Activated CD8-positive, alpha-beta T cell treated with anti-CD3 and anti-CD28 coated beads, Interleukin-2, amount 10 ng/mL, durations not matched to agents 7 days and 5 days (primary cell): ENCODE measurements around the gene ZNF462. TPM values are rescaled to one million over a fixed set of nuclear protein-coding genes. Genes with fewer than 3 reads are reported as not detected.

Experiments
- ATAC-seq: fragments of 150-1000 bp; cut with Tn5 transposase; one replicate; pipeline ENCODE4 v1.10.0; 2021; ENCODE audit warnings: moderate library complexity
- CTCF ChIA-PET: fragments of 350-600 bp; sonication (Branson Sonifier 250); formaldehyde crosslinking; loops from one replicate; lab custom pipeline; 2021; ENCODE audit warnings: antibody characterized with exemption; lab: Charles Lee
- POLR2A ChIA-PET: fragments of 350-600 bp; sonication (Branson Sonifier 250); formaldehyde crosslinking; loops from one replicate; lab custom pipeline; 2021; ENCODE audit warnings: antibody characterized with exemption; lab: Charles Lee
- DNase-seq: peaks from one replicate; pipeline ENCODE4 v3.0.0-alpha.2; 2020
- H3K27ac Mint-ChIP-seq: one replicate; pipeline ENCODE4 v1.8.0; 2021; ENCODE audit warnings: mild to moderate bottlenecking, mixed read lengths
- H3K27me3 Mint-ChIP-seq: one replicate; pipeline ENCODE4 v1.8.0; 2021; ENCODE audit warnings: low read depth, mixed read lengths
- H3K36me3 Mint-ChIP-seq: one replicate; pipeline ENCODE4 v1.8.0; 2021; ENCODE audit warnings: low read depth, mixed read lengths
- H3K4me1 Mint-ChIP-seq: one replicate; pipeline ENCODE4 v1.8.0; 2021; ENCODE audit warnings: low read depth, mixed read lengths
- H3K4me3 Mint-ChIP-seq: one replicate; pipeline ENCODE4 v1.8.0; 2021; ENCODE audit warnings: mild to moderate bottlenecking, mixed read lengths
- H3K9me3 Mint-ChIP-seq: one replicate; pipeline ENCODE4 v1.8.0; 2022; ENCODE audit warnings: mixed read lengths; ENCODE audit not compliant: insufficient read depth
- total RNA-seq, 2 experiments: library from RNA; stranded (reverse); gene quantifications; one replicate each; pipeline ENCODE4 v1.2.3, GENCODE V29; 2021

ZNF462 gene
- total RNA-seq, 2 experiments from 2014 or later: not detected

DNA sequence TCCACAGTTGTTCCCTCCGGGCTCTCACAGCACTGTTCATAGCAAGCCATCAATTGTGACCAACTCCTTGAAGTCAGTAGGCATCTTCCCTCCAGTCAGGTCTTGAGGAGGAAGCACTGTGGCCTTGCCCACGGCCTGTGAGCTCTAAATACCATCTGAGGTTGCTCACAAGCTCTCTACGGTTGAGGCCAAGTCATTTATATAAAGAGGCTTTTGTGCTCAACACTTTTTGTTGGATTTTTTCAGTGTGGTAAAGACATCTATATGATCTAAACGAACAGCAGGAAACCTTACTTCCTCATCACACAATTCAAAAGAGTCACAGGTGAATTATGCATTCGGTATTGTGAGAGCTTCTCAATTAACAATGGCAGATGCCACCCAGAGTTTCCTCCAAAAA lies 97.3 kb downstream of the ZNF462 start:
- Mint-ChIP-seq H3K4me1 (peaks cover 19% of the 10 kb centered on the region), H3K4me3 (no peak overlapping the region), H3K9me3 (no peaks in the 10 kb centered on the region), H3K36me3 (no peaks in the 10 kb centered on the region), H3K27me3 (no peaks in the 10 kb centered on the region), H3K27ac (no peak overlapping the region)
- no peak for DNase-seq
- POLR2A ChIA-PET: no interaction called here
- no peak for ATAC-seq
- CTCF ChIA-PET: no interaction called here

DNA sequence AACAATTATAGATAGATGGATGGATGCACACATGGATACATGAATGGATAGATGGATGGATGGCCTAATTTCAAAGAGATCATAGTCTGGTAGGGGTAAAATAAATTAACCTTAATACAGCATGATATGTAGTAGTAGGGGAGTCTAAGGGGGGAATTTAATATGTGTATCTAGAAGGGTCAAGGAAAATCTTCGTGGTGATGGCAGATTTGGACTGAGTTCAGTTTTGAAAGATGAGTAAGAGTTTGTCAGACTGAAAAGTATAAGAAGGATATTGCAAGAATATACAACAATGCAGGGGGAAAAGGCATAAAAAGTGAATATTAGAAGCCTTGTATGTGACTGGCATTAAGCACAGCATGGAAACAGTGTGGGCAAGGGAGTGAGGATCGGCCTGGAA lies 98.7 kb downstream of the ZNF462 start:
- ChIA-PET POLR2A (no interaction called here), CTCF (no interaction called here)
- Mint-ChIP-seq H3K27me3 (no peaks in the 10 kb centered on the region), H3K36me3 (no peaks in the 10 kb centered on the region), H3K27ac (no peak overlapping the region), H3K4me1 (peaks cover 19% of the 10 kb centered on the region), H3K9me3 (no peaks in the 10 kb centered on the region), H3K4me3 (no peak overlapping the region)
- no peak for DNase-seq
- no peak for ATAC-seq

DNA sequence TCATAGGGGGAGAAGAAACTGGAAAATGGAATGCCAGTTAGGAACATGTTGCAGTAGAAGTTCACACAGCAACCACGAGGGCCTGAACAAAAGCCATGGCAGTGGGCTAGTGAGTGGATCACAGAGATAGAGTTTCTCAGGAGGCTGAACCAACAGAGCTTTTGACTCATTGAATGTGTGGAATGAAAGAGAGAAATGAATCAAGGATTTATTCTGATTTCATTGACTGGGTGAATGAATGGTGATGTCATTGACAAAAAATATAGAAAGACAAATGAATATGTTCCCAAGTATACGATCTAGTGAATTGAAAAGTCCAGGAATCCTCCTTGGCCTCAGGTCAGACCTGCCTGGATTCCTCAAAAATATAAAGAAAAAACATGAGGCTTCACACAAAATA lies 99.2 kb downstream of the ZNF462 start:
- no peaks in the 10 kb centered on the region for H3K27me3 Mint-ChIP-seq
- no peak overlapping the region for H3K4me3 Mint-ChIP-seq
- no peak for DNase-seq
- H3K4me1 Mint-ChIP-seq: peaks cover 19% of the 10 kb centered on the region
- no peak overlapping the region for H3K27ac Mint-ChIP-seq
- no peak for ATAC-seq
- POLR2A ChIA-PET: no interaction called here
- no peaks in the 10 kb centered on the region for H3K36me3 Mint-ChIP-seq
- H3K9me3 Mint-ChIP-seq: no peaks in the 10 kb centered on the region
- CTCF ChIA-PET: no interaction called here

DNA sequence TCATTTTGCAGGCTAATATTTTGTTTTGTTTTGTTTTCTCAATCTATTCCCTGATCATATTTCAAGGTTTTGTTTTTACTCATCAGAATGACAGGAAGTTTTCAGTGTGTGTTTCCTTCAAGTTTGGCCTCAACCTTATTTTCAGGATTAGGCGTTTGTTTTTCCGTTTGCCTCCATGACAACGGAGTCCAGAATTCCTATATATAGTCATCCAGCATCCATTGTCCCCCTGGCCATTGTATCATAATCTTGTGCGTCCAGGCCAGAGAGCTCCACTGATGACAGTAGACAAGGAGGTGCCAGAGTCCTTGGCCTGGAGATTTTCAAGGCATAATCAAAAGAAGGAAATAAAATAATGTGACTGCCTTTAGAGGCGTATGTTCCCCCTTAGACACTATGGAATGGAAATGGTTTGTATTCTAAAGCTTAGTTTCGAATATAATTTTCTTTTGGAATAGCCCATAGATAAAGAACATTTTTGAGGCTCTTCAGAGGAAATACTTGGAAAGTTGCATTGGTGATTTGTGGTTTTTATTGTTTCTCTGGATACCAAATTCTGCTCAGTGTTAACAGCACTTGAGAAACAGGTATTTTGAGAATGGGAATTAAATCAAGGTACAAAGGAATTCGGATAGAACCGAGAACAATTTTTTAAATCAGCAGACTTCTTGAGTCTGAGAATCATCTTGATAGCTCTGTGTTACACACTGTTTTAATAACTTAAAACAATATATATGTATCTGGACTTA lies 99.8 kb downstream of the ZNF462 start:
- H3K4me1 Mint-ChIP-seq: peaks cover 19% of the 10 kb centered on the region
- H3K27me3 Mint-ChIP-seq: peaks cover under 1% of the 10 kb centered on the region
- no peak for DNase-seq
- ATAC-seq: no peak
- no peaks in the 10 kb centered on the region for H3K36me3 Mint-ChIP-seq
- no peaks in the 10 kb centered on the region for H3K9me3 Mint-ChIP-seq
- POLR2A ChIA-PET: no interaction called here
- H3K4me3 Mint-ChIP-seq: no peak overlapping the region
- CTCF ChIA-PET: no interaction called here
- no peak overlapping the region for H3K27ac Mint-ChIP-seq

DNA sequence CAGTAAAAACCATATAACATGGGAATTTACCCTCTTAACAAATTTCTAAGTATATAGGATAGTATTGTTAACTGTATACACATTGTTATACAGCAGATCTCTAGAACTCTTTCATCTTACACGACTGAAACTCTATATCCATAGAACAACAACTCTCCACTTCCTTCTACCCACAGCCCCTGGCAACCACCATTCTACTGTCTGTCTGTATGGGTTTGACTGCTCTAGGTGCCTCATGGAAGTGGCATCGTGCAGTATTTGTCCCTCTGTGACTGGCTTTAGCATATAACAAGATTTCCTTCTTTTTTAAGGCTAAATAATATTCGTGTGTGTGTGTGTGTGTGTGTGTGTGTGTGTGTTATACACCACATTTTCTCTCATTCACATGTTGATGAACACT lies 100.7 kb downstream of the ZNF462 start:
- H3K27ac Mint-ChIP-seq: no peak overlapping the region
- H3K27me3 Mint-ChIP-seq: peaks cover 2% of the 10 kb centered on the region
- H3K4me1 Mint-ChIP-seq: peaks cover 19% of the 10 kb centered on the region
- ChIA-PET CTCF (no interaction called here), POLR2A (no interaction called here)
- H3K4me3 Mint-ChIP-seq: no peak overlapping the region
- no peaks in the 10 kb centered on the region for H3K9me3 Mint-ChIP-seq
- no peaks in the 10 kb centered on the region for H3K36me3 Mint-ChIP-seq
- ATAC-seq (no peak), DNase-seq (no peak)

DNA sequence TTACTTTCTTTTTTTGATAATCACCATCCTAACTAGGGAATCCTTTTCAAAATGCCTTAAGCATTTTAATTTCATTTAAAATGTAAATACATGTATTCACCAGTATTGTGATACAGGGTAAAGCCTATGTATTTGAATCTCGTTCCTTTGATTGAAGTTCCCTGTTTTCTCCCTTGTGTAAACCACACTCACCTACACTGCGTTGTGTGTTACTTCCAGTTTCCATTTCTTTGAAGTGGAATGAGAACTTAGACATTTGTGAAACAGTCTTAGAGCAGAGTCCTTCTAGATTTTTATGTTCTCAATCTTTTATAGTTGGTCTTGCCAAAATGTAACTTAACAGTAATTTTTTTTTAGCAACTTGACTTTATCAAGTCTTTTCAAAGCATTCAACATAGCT lies 101.4 kb downstream of the ZNF462 start:
- Mint-ChIP-seq H3K27ac (peak overlapping the region; percentile 44), H3K27me3 (peaks cover 2% of the 10 kb centered on the region), H3K4me3 (peak overlapping the region; percentile 30), H3K36me3 (no peaks in the 10 kb centered on the region), H3K4me1 (peaks cover 19% of the 10 kb centered on the region), H3K9me3 (no peaks in the 10 kb centered on the region)
- peak; percentile 21 for DNase-seq
- ATAC-seq: peak; percentile 90
- POLR2A ChIA-PET: no interaction called here
- CTCF ChIA-PET: interaction anchor here (1.4 kb wide), 1 partner anchor 9 kb away, joined by 3 read pairs; no protein-coding TSS in a partner anchor

DNA sequence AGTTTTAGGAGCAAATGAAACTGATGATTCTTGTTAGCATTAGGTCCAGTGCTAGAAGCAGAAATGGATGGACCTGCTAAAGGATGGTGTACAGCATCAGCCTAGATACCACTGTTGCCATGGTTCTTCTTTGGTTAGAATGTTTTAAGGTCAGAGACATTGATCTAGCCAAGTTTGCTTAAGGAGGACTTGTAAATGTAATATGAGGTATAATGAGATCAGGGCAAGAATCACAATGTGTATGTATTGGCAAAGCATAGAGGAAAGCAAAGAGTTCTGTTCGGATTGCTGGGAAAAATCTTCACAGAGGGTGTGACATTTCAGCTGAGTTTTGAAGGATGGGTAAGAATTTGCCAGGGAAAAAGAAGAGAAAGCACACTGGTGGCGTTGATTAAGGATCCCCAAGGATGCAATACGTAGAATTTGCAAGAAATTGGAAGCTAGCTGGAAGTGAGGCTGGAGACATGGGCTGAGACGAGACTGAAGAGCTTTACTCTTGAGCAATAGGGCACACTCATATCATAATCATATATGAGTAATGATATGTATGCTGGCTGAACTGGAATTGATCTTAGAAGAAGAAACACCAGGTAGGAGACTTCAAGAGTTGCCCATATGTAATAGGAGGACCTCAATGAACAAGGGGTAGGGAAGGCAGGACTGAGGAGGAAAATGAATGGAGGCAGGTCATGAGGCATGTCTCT lies 102.0 kb downstream of the ZNF462 start:
- H3K4me1 Mint-ChIP-seq: peaks cover 19% of the 10 kb centered on the region
- DNase-seq (no peak), ATAC-seq (no peak)
- no peak overlapping the region for H3K27ac Mint-ChIP-seq
- ChIA-PET CTCF (interaction anchor here (1.4 kb wide), 1 partner anchor 9 kb away, joined by 3 read pairs; no protein-coding TSS in a partner anchor), POLR2A (no interaction called here)
- no peaks in the 10 kb centered on the region for H3K9me3 Mint-ChIP-seq
- no peak overlapping the region for H3K4me3 Mint-ChIP-seq
- no peaks in the 10 kb centered on the region for H3K36me3 Mint-ChIP-seq
- H3K27me3 Mint-ChIP-seq: peaks cover 2% of the 10 kb centered on the region

DNA sequence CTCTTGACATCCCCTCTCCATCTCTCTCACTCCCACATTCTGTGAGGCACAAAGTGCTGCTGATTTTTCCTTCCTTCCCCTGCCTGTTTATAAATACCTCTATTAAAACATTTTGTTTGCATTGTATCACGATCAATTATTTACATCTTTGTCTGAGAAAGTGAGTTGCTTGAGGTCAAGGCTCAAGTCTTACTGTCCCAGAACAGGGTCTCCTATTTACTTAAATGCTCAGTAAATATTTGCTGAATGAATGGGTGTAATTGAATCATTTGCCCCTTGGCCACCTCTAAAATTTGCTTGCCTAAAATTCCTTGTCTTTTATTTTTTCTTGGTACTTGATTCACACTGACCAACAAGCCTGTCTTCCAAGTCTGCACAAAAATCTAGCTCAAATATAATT lies 103.5 kb downstream of the ZNF462 start:
- ChIA-PET CTCF (no interaction called here), POLR2A (no interaction called here)
- peaks cover 19% of the 10 kb centered on the region for H3K4me1 Mint-ChIP-seq
- ATAC-seq: no peak
- no peaks in the 10 kb centered on the region for H3K36me3 Mint-ChIP-seq
- no peak for DNase-seq
- H3K4me3 Mint-ChIP-seq: no peak overlapping the region
- no peaks in the 10 kb centered on the region for H3K9me3 Mint-ChIP-seq
- peaks cover 2% of the 10 kb centered on the region for H3K27me3 Mint-ChIP-seq
- no peak overlapping the region for H3K27ac Mint-ChIP-seq

DNA sequence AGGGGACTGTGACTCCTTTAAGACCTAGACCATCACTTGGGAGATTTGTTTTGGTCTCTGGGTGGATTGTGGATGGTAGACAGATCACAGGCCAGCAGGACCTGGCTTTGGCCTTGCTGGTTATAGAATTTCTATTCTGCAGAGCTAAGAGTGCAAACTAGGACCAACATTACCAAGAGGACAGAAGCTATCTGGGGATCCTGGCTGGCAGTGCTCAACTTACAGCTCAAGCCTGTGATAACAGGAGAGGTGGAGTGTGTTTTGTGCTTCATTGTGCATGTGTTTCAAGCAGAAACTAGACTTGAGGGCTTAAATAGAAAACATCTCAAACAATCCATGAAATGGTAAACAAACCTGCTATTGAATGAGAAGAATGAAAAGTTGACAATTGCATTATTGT lies 106.7 kb downstream of the ZNF462 start:
- Mint-ChIP-seq H3K4me1 (peaks cover 6% of the 10 kb centered on the region), H3K9me3 (no peaks in the 10 kb centered on the region), H3K36me3 (no peaks in the 10 kb centered on the region), H3K27me3 (peaks cover 6% of the 10 kb centered on the region), H3K27ac (no peak overlapping the region), H3K4me3 (no peak overlapping the region)
- ChIA-PET CTCF (no interaction called here), POLR2A (no interaction called here)
- DNase-seq (no peak), ATAC-seq (no peak)

DNA sequence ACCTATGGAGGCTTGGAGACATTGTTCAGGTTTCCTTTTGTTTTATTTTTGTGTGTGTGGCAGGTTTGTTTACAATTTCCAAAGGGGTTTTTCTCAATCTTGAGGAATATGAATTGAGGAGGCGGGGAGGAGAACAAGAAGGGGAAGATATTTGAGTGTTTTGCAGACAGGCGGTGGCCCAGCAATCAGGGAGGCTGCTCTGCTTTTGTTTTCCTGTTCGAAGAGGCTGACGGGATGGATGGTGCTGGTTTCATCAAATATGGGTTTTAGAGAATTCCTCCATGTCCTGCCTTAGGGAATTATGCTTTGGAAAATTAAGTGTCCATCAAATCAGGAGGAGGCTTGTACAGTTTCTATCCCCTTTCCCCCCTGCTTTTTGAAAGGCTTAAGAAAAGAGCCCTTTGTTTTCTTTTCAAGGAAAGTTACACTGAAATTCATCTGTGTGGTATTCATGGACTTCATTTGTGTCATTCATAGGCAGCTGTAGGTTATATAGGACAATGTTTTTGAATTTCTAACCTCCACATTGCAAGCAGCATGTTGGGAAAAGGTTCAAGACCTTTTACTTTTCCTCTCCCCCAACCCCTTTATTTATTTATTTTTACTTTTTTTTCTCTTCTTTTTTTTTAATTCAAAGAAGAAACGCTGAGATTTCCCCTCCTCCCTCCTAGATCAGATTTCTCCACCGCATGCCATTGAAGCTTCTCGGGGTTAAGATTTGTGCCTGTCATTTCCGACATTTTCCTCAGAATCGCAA lies 107.4 kb downstream of the ZNF462 start:
- ATAC-seq: no peak
- no peaks in the 10 kb centered on the region for H3K9me3 Mint-ChIP-seq
- peaks cover 6% of the 10 kb centered on the region for H3K27me3 Mint-ChIP-seq
- no peak overlapping the region for H3K27ac Mint-ChIP-seq
- no peaks in the 10 kb centered on the region for H3K4me1 Mint-ChIP-seq
- ChIA-PET CTCF (no interaction called here), POLR2A (no interaction called here)
- H3K4me3 Mint-ChIP-seq: no peak overlapping the region
- DNase-seq: no peak
- no peaks in the 10 kb centered on the region for H3K36me3 Mint-ChIP-seq

DNA sequence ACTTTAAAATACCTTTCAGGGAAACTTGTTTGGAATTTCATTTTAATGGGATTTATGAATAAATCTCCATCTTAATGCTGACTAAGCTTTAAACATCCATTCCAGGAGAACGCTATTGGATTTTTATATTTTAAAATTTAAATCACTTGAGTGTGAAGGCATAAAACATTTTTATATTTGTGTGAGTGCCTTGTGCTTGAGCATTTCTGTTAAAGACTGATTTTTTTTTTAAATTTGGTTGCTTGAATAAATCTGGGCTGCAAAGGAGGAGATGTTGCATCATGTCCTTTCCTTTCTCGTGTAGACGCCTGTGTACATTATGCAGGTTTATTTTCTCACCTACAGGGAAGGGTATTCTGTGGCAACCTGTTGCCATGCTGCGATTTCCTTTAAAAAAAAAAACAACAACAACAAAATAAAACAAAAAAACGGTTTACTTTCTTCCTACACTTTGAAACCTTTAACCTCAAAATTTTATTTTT lies 108.1 kb downstream of the ZNF462 start:
- ATAC-seq (no peak), DNase-seq (no peak)
- no peak overlapping the region for H3K27ac Mint-ChIP-seq
- POLR2A ChIA-PET: no interaction called here
- no peaks in the 10 kb centered on the region for H3K36me3 Mint-ChIP-seq
- no peaks in the 10 kb centered on the region for H3K9me3 Mint-ChIP-seq
- CTCF ChIA-PET: no interaction called here
- H3K4me3 Mint-ChIP-seq: no peak overlapping the region
- peaks cover 6% of the 10 kb centered on the region for H3K27me3 Mint-ChIP-seq
- H3K4me1 Mint-ChIP-seq: no peaks in the 10 kb centered on the region

DNA sequence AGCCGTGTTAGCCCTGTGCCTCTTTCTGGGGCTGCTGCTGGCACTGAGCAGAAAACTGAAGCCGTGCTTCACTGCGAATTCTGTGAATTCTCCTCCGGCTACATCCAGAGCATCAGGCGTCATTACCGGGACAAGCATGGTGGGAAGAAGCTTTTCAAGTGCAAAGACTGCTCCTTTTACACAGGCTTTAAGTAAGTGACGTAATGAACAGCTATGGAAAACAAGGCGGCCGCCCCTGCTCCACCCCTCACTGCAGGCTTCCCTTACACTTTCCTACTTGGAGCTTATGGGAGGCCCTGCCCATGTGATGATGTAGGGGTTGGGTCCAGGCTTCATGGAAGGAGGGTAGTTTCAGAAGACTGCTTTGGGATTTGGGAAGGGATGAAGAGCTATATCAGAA lies 109.1 kb downstream of the ZNF462 start:
- H3K4me3 Mint-ChIP-seq: no peak overlapping the region
- POLR2A ChIA-PET: no interaction called here

More for the DNA sequence above, 109.1 kb downstream of the ZNF462 start:
- H3K4me1 Mint-ChIP-seq: no peaks in the 10 kb centered on the region
- peaks cover 6% of the 10 kb centered on the region for H3K27me3 Mint-ChIP-seq
- ATAC-seq (no peak), DNase-seq (no peak)
- H3K27ac Mint-ChIP-seq: no peak overlapping the region
- no peaks in the 10 kb centered on the region for H3K36me3 Mint-ChIP-seq
- CTCF ChIA-PET: no interaction called here
- no peaks in the 10 kb centered on the region for H3K9me3 Mint-ChIP-seq
